ENCODE measurements around the gene CAMSAP3.

The CAMSAP3 gene

DNA sequence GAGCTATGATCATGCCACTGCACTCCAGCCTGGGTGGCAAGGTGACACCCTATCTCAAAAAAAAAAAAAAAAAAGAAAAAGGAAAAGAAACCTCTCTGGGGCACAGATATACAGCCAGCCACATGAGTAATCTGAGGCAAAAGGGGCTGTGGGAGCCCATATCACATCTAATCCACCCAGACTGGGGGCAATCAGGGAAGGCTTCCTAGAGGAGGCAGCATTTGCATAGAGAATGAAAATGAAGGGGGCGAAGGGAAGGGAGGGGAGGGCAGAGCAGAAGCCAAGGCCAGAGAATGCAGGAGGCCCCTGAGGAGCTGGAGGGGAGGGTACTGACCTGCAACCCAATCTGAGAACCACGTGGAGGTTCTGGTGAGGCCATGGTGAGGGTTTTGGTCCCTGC lies 54.5 kb downstream of the CAMSAP3 start:
- DNase-seq (ENCODE audit: low read depth in 3 of 3): no peak

DNA sequence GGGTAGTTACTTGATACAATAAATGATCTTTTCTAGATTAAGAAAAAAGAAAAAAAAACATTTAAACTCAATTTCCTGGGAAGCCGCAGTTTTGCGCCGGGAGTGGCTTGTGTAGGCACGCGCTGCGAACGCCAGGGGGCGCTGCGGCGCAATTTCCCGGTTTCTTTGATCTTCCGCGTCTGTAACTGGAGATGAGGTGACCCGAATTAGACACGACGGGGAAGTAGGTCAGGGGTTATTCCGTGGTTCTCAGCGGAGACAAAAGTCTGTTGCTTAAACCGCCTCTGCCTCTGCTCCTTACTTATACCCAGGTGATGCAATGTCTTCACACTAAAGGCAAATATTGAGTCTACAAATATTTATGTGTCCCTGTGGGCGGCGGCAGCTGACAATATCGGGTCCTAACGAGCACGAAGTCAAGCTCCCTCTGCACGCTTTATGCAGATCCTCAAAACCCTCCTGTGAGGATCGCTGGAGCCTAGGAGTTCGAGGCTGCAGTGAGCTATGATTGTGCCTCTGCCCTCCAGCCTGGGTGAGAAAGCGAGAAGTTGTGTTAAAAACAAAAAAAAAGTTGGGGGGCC lies 56.5 kb downstream of the CAMSAP3 start:
- peak; percentile 75 to 79 (median 75) for DNase-seq (ENCODE audit: low read depth in 3 of 3)

DNA sequence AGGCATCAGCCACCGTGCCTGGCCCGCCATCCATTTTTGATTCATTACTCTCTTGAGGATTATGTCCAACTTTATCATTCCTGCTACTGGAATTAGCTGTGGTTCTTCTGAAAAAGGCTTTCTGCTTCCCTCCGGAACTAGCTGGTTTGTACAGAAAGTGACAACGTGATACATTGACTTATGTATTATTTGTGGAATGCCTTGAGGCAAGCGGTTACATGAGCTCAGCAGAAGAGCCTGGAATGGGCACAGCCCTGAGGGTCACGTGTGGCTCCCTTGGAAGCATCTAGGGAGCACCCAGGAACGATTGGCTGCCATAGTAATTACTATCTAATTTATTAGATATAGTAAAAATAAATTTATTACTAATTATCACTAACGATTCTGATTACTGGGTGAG lies 58.7 kb downstream of the CAMSAP3 start:
- no peak for DNase-seq (ENCODE audit: low read depth in 3 of 3)

- DNase-seq (ENCODE audit: low read depth in 3 of 3): no peak
Measured at GRCh38 chr19:7655581-7655980, 59.9 kb downstream of the CAMSAP3 start.

GRCh38 chr19:7657131-7657751 lies 61.6 kb downstream of the CAMSAP3 start:
- DNase-seq (ENCODE audit: low read depth in 3 of 3): peak in 1 of 3 experiments; percentile 38

DNA sequence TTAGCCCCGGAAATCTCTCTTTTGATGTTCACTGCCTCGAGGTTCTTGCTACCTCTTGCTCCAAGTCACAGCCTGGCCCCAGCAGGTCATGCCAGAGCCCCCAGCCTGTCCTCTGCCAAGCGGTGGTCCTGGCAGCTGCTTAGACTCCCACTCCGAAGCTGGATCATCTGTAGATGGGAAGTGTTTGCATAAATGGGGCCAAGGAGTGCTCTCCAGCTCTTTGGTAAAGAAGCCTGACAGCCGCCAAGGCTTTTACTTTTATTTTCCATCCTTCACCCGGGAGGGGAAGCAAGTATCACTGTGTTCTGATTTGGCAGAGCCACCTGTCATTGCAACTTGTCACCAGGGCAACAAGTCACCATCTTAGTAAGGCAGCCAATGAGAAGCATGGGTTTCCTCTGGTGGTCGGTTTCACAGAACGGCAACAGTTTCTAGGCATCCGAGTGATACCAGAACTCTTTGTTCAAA lies 62.6 kb downstream of the CAMSAP3 start:
- peak in 1 of 3 experiments; percentile 31 for DNase-seq (ENCODE audit: low read depth in 3 of 3)

DNA sequence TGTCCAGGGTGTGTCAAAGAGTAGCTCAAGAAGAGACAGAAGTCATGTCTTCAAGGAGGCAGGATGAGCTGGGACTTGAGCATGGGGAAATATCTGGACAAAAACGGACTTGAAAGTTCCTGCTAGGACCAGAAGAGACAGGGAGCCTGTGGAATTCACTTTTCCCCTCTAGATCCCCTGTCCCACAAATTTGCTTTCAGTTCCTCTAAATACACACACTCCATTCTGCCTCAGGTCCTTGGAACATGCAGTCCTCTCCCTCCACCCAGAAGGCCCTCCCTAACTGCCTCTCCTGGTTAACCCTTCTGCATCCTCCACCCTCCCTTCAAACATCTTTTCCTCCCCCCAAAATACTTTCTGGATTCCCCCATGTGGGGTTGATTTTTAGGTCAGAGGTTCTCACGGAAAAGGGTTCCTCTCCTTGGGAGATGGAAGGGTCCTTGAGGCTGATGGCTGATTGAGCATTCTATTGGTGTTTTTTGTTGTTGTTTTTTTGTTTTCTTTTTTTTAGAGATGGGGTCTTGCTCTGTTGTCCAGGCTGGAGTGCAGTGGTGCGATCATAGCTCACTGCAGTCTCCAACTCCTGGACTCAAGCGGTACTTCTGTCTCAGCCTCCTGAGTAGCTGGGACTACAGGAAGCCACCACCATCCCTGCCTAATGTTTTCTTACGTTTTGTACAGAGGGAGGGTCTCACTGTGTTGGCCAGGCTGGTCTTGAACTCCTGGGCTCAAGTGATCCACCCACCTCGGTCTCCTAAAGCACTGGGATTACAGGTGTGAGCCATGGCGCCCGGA lies 66.3 kb downstream of the CAMSAP3 start:
- DNase-seq (ENCODE audit: low read depth in 3 of 3): no peak

DNA sequence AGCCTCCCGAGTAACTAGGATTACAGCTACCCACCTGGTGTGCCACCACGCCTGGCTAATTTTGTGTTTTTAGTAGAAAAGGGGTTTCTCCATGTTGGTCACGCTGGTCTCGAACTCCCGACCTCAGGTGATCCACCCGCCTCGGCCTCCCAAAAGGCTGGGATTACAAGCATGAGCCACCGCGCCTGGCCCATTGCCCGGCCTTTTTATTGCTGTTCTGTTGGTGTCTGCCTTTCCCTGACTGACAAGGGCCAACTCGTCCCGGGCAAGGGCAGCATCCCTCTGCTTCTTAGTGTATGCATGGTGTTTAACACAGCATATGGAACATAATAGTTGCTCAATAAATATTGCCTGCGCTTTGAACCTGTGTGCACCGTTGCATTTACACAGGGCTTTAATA lies 67.0 kb downstream of the CAMSAP3 start:
- DNase-seq (ENCODE audit: low read depth in 3 of 3): no peak

- DNase-seq (ENCODE audit: low read depth in 3 of 3): no peak
Measured at GRCh38 chr19:7663706-7664105, 68.0 kb downstream of the CAMSAP3 start.

GRCh38 chr19:7665076-7665475 lies 69.4 kb downstream of the CAMSAP3 start:
- DNase-seq (ENCODE audit: low read depth in 3 of 3): no peak

Data from stimulated activated CD4-positive, alpha-beta T cell treated with anti-CD3 and anti-CD28 coated beads, TNF-alpha, amount 100 ng/mL, for 24 hours (primary cell).